Myometrial cell (primary cell): ENCODE data around the gene PCNX3. TPM values are rescaled to one million over a fixed set of nuclear protein-coding genes. Genes with fewer than 3 reads are reported as not detected.

Source experiments
- total RNA-seq: library from RNA; depleted of rRNA; stranded (reverse); fragments of >200 nt; gene quantifications from 2 replicates; pipeline ENCODE4 v1.2.3, GENCODE V29; 2015

The PCNX3 gene
- total RNA-seq = 33.3 and 36.0 TPM in 2 replicates

DNA sequence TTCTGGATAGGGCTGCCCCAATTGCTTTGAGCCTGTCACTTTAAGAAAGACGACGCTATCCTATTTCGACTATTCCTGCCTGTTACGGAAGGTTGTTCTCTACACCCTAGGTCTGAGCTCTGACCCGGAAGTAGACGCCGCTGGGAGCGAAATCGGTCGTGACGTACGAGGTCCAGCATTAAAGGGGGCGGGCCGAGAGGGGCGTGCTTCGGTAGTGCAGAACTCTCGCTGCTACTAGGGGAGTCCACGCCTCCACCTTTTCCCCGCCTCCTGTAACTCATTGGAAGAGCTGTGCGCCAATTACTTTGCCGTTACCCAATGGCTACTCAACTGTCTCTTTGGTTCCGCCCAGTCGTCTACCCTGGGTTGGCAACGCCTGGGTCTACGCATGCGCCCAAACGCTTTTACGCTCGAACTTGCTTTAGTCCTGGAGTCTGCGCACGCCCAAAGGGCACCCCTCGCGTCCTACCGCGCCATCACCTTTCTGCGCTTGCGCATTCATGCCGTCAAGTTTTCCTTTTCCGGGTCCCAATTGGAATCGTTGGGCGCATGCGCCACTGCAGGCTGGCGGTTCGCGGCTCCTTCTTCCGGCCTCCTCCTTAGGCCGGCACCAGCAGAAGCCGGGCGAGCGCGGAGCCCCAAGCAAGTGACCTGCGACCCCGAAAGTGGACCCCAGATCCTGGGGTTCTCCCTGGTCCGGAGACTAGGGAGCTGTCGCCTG lies at the start of gene PCNX3:
Gene PCNX3 (plus strand): TSS at position 548 of the 721 bp plus-strand sequence. CDS start 536 bp downstream, outside the sequence.

GRCh38 chr11:65569973-65570918 lies 45.3 kb upstream of the PCNX3 start, which contains the start of gene ZNRD2:
Gene ZNRD2 (plus strand): TSS chr11:65570477. CDS start chr11:65570492, 15 bp downstream.

GRCh38 chr11:65572356-65573051 lies 43.1 kb upstream of the PCNX3 start, which contains the start of gene FAM89B:
Gene FAM89B (plus strand): TSS chr11:65572538. CDS start chr11:65572670, 132 bp downstream.

DNA sequence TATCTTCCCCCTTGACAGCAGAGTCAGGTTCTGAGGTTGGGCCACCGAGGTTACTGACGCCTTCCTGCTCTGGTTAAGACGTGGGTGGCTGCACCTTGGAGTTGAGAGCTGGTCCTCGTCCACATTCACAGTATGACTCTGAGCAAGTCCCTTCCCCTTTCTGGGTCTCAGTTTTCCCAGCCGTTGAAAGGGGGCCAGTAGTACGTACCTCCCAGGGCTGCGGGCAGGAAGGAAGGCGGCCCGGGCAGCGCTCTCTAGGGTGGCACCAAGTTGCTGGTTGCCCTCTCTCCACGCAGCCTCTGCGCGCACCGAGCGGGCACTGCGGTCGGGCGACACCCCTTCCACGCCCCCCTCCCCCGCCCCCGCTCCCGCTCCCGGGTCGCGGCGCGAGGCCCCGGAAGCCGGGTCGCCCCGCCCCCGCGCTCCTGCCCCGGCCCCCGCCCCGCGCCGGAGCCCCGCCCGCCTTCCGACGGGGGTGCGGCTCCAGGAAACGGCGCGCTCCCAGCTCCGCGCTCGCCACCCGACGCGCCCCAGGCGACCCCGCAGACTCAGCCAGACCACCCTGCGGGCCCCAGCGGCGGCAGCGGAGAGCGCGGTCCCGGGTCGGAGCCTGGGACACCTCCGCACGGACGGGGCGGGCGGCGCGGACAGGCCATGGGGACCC lies 39.9 kb upstream of the PCNX3 start, which contains the start of gene EHBP1L1:
Gene EHBP1L1 (plus strand): TSS at position 486 of the 664 bp plus-strand sequence. CDS start 250 bp downstream, outside the sequence.

GRCh38 chr11:65595543-65596281 lies 19.9 kb upstream of the PCNX3 start, which contains the start of gene KCNK7:
Gene KCNK7 (minus strand): TSS chr11:65595800. CDS start chr11:65595772, 28 bp downstream.

DNA sequence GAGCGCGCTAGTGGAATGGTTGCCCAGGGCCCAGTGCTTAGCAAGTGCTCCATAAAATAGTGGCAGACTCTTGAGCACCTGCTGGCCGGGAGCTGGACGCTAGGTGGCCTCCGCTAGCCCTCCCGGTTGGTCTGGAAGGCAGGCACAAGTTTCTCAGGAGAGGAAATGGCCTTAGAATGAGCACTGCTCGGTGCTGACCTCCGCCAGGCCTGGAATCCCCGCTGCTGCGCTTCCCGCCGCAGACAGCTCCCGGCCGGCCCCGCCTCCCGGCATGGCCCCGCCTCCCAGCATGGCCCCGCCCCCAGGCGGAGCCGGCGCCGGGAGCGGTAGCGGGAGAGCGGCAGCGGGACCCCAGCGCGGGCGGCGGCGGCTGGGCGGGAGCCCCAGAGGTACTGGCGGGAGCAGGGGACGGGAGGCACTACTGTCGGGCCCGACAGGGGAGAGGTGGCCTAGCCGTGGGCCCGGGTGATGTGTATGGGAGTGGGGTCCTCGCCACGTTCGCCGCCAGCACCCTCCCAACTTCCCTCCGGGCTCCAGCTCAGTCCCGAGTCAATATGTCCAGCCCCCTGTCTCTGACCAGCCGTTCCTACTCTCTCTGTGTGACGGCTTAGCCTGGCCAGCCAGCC lies 22.3 kb downstream of the PCNX3 start, which contains the start of gene SIPA1:
Gene SIPA1 (plus strand): TSS at position 308 of the 626 bp plus-strand sequence. CDS start 2,821 bp downstream, outside the sequence.

GRCh38 chr11:65662799-65663638 lies 47.4 kb downstream of the PCNX3 start, which contains the start of gene RELA:
Gene RELA (minus strand): TSS chr11:65662916. CDS start chr11:65662832, 84 bp downstream.

Other genes starting within 250 kb of the PCNX3 start
- under 0.01 and 1.1 TPM in 2 replicates for gene SLC25A45, start 233.1 kb upstream of the PCNX3 start, total RNA-seq
- 22.9 and 32.3 TPM in 2 replicates for gene FRMD8, start 229.1 kb upstream of the PCNX3 start, total RNA-seq
- gene NEAT1, start 193.0 kb upstream of the PCNX3 start, total RNA-seq = 9.2 and 10.8 TPM in 2 replicates
- gene MALAT1, start 116.7 kb upstream of the PCNX3 start, total RNA-seq = 582 and 817 TPM in 2 replicates
- gene SCYL1, start 90.7 kb upstream of the PCNX3 start, total RNA-seq = 142 and 159 TPM in 2 replicates
- 58.7 and 68.9 TPM in 2 replicates for gene LTBP3, start 57.4 kb upstream of the PCNX3 start, total RNA-seq
- 72.9 and 80.5 TPM in 2 replicates for gene ZNRD2, start 45.3 kb upstream of the PCNX3 start, total RNA-seq
- gene FAM89B, start 43.2 kb upstream of the PCNX3 start, total RNA-seq = 30.1 and 33.7 TPM in 2 replicates
- gene EHBP1L1, start 39.7 kb upstream of the PCNX3 start, total RNA-seq = 60.0 and 65.9 TPM in 2 replicates
- gene KCNK7, start 20.0 kb upstream of the PCNX3 start, total RNA-seq = not detected in 2 replicates
- 32.8 and 44.4 TPM in 2 replicates for gene MAP3K11, start 1.6 kb upstream of the PCNX3 start, total RNA-seq
- gene SIPA1, start 22.3 kb downstream of the PCNX3 start, total RNA-seq = 34.9 and 42.1 TPM in 2 replicates
- 28.8 and 37.6 TPM in 2 replicates for gene RELA, start 47.1 kb downstream of the PCNX3 start, total RNA-seq
- 27.1 and 34.3 TPM in 2 replicates for gene KAT5, start 96.5 kb downstream of the PCNX3 start, total RNA-seq
- gene RNASEH2C, start 105.0 kb downstream of the PCNX3 start, total RNA-seq = 81.2 and 103 TPM in 2 replicates
- 6.2 and 8.9 TPM in 2 replicates for gene AP5B1, start 165.2 kb downstream of the PCNX3 start, total RNA-seq
- not detected in 2 replicates for gene OVOL1, start 171.3 kb downstream of the PCNX3 start, total RNA-seq
- 0.58 and 1.1 TPM in 2 replicates for gene SNX32, start 218.2 kb downstream of the PCNX3 start, total RNA-seq
- 1,937 and 2,041 TPM in 2 replicates for gene CFL1, start 242.4 kb downstream of the PCNX3 start, total RNA-seq
- 30.7 and 40.1 TPM in 2 replicates for gene MUS81, start 244.7 kb downstream of the PCNX3 start, total RNA-seq